Fibroblast of mammary gland (primary cell): ENCODE results near the gene TMEM151A.
A peak's percentile ranks its signal among the peaks of the same experiment; 100 is the strongest.
"Not testable (repeated sequence)": the region's sequence is repeated elsewhere in the genome, so short reads cannot be mapped to it uniquely, and the experiment has no call there.

Source experiments
- DNase-seq: peaks from one replicate; pipeline ENCODE4 v3.0.0-alpha.2; 2010; ENCODE audit warnings: low read depth
- H3K4me3 ChIP-seq: 2 replicates; pipeline ENCODE4 v1.5.1; 2011; ENCODE audit warnings: low read depth, mild to moderate bottlenecking, low read length, moderate library complexity; ENCODE audit not compliant: control insufficient read depth
- CTCF ChIP-seq: conservative IDR thresholded peaks from 2 replicates; pipeline ENCODE4 v1.5.1; 2011; ENCODE audit warnings: low read depth, low read length, inconsistent platforms; ENCODE audit not compliant: control insufficient read depth, insufficient read depth

The TMEM151A gene

DNA sequence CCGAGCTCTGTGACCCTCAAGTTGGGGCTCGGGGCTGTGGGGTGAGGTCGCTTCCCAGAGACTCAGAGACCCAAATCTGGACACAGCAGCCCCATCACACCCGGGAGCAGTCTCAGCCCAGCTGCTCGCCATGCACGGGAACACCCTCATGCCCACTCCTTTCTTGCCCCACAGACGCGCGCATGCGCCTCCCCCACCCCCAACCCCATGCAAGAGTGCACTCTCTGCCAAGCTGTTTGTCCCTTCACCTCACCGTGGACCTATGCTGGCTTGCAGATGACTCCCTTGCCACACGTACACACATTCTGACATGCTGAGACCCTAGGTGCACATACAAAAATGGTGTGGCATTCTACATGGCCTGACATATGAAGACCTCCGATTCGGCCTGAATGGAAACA is 25.6 kb downstream of the TMEM151A start:
- H3K4me3 ChIP-seq = no peak overlapping the region

GRCh38 chr11:66317723-66318599 is 26.3 kb downstream of the TMEM151A start:
- DNase-seq = peak; percentile 97
- H3K4me3 ChIP-seq = no peak overlapping the region
- TF ChIP-seq CTCF = no peak

More for the DNA sequence above, 25.6 kb downstream of the TMEM151A start:
- DNase-seq = peak; percentile 61
- no peak for TF ChIP-seq CTCF

GRCh38 chr11:66318600-66318970 is 26.9 kb downstream of the TMEM151A start:
- no peak overlapping the region for H3K4me3 ChIP-seq
- TF ChIP-seq CTCF = no peak
- peak; percentile 87 for DNase-seq

DNA sequence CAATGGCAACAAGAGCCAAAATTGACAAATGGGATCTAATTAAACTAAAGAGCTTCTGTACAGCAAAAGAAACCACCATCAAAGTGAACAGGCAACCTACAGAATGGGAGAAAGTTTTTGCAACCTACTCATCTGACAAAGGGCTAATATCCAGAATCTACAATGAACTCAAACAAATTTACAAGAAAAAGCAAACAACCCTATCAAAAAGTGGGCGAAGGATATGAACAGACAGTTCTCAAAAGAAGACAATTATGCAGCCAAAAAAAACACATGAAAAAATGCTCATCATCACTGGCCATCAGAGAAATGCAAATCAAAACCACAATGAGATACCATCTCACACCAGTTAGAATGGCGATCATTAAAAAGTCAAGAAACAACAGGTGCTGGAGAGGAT is 28.6 kb downstream of the TMEM151A start:
- H3K4me3 ChIP-seq, DNase-seq: not testable (repeated sequence)

- DNase-seq, H3K4me3 ChIP-seq: not testable (repeated sequence)
Observed at GRCh38 chr11:66320748-66321147, 29.1 kb downstream of the TMEM151A start.

- DNase-seq = peak; percentile 65
- H3K4me3 ChIP-seq = no peak overlapping the region
- TF ChIP-seq CTCF = no peak
Observed at GRCh38 chr11:66321606-66322005, 29.9 kb downstream of the TMEM151A start.

- no peak for TF ChIP-seq CTCF
- peak; percentile 91 for DNase-seq
- H3K4me3 ChIP-seq = no peak overlapping the region
Observed at GRCh38 chr11:66322732-66323427, 31.2 kb downstream of the TMEM151A start.
